ENCODE results near the gene RNF224.

RNF224 gene

GRCh38 chr9:137277329-137278041 is 50.2 kb downstream of the RNF224 start, which contains the start of gene TOR4A:
Gene TOR4A (plus strand): TSS chr9:137277726. CDS start chr9:137278690, 964 bp downstream.
- Histone ChIP-seq H3K4me2 (ENCODE audit: low read length) (peak within 1 kb of the TSS; percentile 94), H3K9ac (ENCODE audit: low read depth, low read length) (peak within 1 kb of the TSS; percentile 83), H3K4me1 (ENCODE audit: control insufficient read depth, insufficient read depth, low read length) (peaks cover 53% of the 10 kb centered on the region), H3K27me3 (ENCODE audit: control insufficient read depth, insufficient read depth, low read length) (no peaks in the 10 kb centered on the region), H3K9me3 (replicated peaks; ENCODE audit: low read length) (no peaks in the 10 kb centered on the region), H3K4me3 (ENCODE audit: low read length) (peak within 1 kb of the TSS; percentile 87), H3K36me3 (ENCODE audit: insufficient read depth, low read length) (peaks cover 32% of the 10 kb centered on the region)

- peak overlapping the region; percentile 87 for H3K4me3 ChIP-seq (ENCODE audit: low read length)
- H3K9me3 ChIP-seq (replicated peaks; ENCODE audit: low read length), result no peaks in the 10 kb centered on the region
- peak overlapping the region; percentile 94 for H3K4me2 ChIP-seq (ENCODE audit: low read length)
- H3K36me3 ChIP-seq (ENCODE audit: insufficient read depth, low read length), result peaks cover 28% of the 10 kb centered on the region
- peak overlapping the region; percentile 83 for H3K9ac ChIP-seq (ENCODE audit: low read depth, low read length)
- peaks cover 55% of the 10 kb centered on the region for H3K4me1 ChIP-seq (ENCODE audit: control insufficient read depth, insufficient read depth, low read length)
- H3K27me3 ChIP-seq (ENCODE audit: control insufficient read depth, insufficient read depth, low read length), result no peaks in the 10 kb centered on the region
These were observed 50.9 kb downstream of the RNF224 start for GRCh38 chr9:137278061-137278701.

Measured in skeletal muscle satellite cell (primary cell).